Endodermal cell (in vitro differentiated cells): ENCODE results near the gene PBX4. TPM values are rescaled to one million over a fixed set of nuclear protein-coding genes. Genes with fewer than 3 reads are reported as not detected.

Source experiments
- DNase-seq: peaks from one replicate; pipeline ENCODE4 v3.0.0-alpha.2; 2017
- H3K27ac ChIP-seq: 2 replicates; pipeline ENCODE4 v1.5.1; 2013; ENCODE audit warnings: mild to moderate bottlenecking, low read depth, low read length, moderate library complexity
- H3K27me3 ChIP-seq: 2 replicates; pipeline ENCODE4 v1.6.1; 2013; ENCODE audit warnings: mild to moderate bottlenecking, low read length, moderate library complexity; ENCODE audit not compliant: insufficient read depth, control insufficient read depth, poor library complexity, severe bottlenecking
- H3K36me3 ChIP-seq: 2 replicates; pipeline ENCODE4 v1.7.0; 2013; ENCODE audit warnings: mild to moderate bottlenecking, low read length, moderate library complexity; ENCODE audit not compliant: control insufficient read depth, insufficient read depth
- H3K4me1 ChIP-seq: one replicate; pipeline ENCODE4 v1.7.0; 2013; ENCODE audit warnings: low read length; ENCODE audit not compliant: control insufficient read depth, insufficient read depth
- H3K4me3 ChIP-seq: 2 replicates; pipeline ENCODE4 v1.5.1; 2013; ENCODE audit warnings: mild to moderate bottlenecking, low read length, moderate library complexity
- H3K9ac ChIP-seq: 2 replicates; pipeline ENCODE4 v1.6.1; 2013; ENCODE audit warnings: mild to moderate bottlenecking, low read length, moderate library complexity; ENCODE audit not compliant: poor library complexity, severe bottlenecking; ENCODE audit errors: extremely low read depth
- H3K9me3 ChIP-seq: 2 replicates; pipeline ENCODE4 v1.6.1; 2013; ENCODE audit warnings: mild to moderate bottlenecking, low read length, moderate library complexity; ENCODE audit not compliant: control insufficient read depth
- H3K27ac Mint-ChIP-seq: 2 replicates; pipeline ENCODE4 v1.8.0; 2020; ENCODE audit warnings: mixed read lengths
- H3K27me3 Mint-ChIP-seq: 2 replicates; pipeline ENCODE4 v1.8.0; 2021; ENCODE audit warnings: mild to moderate bottlenecking, mixed read lengths; ENCODE audit not compliant: insufficient read depth
- H3K36me3 Mint-ChIP-seq: 2 replicates; pipeline ENCODE4 v1.8.0; 2020; ENCODE audit warnings: low read depth, mixed read lengths
- H3K4me1 Mint-ChIP-seq: 2 replicates; pipeline ENCODE4 v1.8.0; 2020; ENCODE audit warnings: mixed read lengths
- H3K4me3 Mint-ChIP-seq: 2 replicates; pipeline ENCODE4 v1.8.0; 2020; ENCODE audit warnings: mild to moderate bottlenecking, moderate library complexity, mixed read lengths
- H3K9me3 Mint-ChIP-seq: 2 replicates; pipeline ENCODE4 v1.8.0; 2020; ENCODE audit warnings: mild to moderate bottlenecking, mixed read lengths
- CTCF ChIP-seq: fragments of 200-600 bp; sonication (generic); conservative IDR thresholded peaks from 2 replicates; pipeline ENCODE4 v1.5.0; 2021; ENCODE audit warnings: antibody characterized with exemption, mild to moderate bottlenecking
- WGBS, 2 experiments: methylation state at CpG; one replicate each; pipeline versions ENCODE4 v1.1.5 to v1.1.7; 2013; ENCODE audit warnings: missing lambda C conversion rate in 2 of 2, mixed read lengths in 1 of 2; ENCODE audit not compliant: insufficient coverage in 1 of 2, insufficient read length in 1 of 2; 5-methylcytosine and 5-hydroxymethylcytosine counted together
- total RNA-seq, 2 donors: library from RNA; stranded (reverse); fragmentation: NEBNext Ultra II Directional in 1 of 2; extraction: Animal tissue kit (Norgen Biotek cat#: 25700) in 1 of 2; gene quantifications; 2 replicates in 1 of 2; 3 replicates in 1 of 2; pipeline ENCODE4 v1.2.1, GENCODE V29; 2021

The PBX4 gene
- total RNA-seq, 2 donors from 2014 or later: 4.1 to 8.6 TPM

- Mint-ChIP-seq H3K4me3 (no peak overlapping the region), H3K27me3 (no peaks in the 10 kb centered on the region), H3K9me3 (no peaks in the 10 kb centered on the region), H3K4me1 (peaks cover 4% of the 10 kb centered on the region), H3K27ac (no peak overlapping the region), H3K36me3 (peaks cover 35% of the 10 kb centered on the region)
- TF ChIP-seq CTCF: peak; percentile 37
- 92 to 94% methylated on average over 31 to 53 of the region's 53 CpGs for WGBS, 2 experiments
- no peak overlapping the region for H3K27ac ChIP-seq
- H3K4me3 ChIP-seq: no peak overlapping the region
- DNase-seq: peak; percentile 93
- no peaks in the 10 kb centered on the region for H3K9me3 ChIP-seq
- peaks cover 4% of the 10 kb centered on the region for H3K4me1 ChIP-seq
- H3K9ac ChIP-seq: no peak overlapping the region
- no peaks in the 10 kb centered on the region for H3K27me3 ChIP-seq
- H3K36me3 ChIP-seq: peaks cover 26% of the 10 kb centered on the region
These were observed 19.2 kb upstream of the PBX4 start for GRCh38 chr19:19637523-19638251.

GRCh38 chr19:19637186-19637522 lies 18.7 kb upstream of the PBX4 start:
- 93 to 95% methylated on average over 15 to 27 of the region's 27 CpGs for WGBS, 2 experiments
- H3K4me3 ChIP-seq: no peak overlapping the region
- H3K4me3 Mint-ChIP-seq: no peak overlapping the region

GRCh38 chr19:19636573-19637185 lies 18.2 kb upstream of the PBX4 start:
- Histone ChIP-seq H3K36me3 (peaks cover 30% of the 10 kb centered on the region), H3K4me3 (no peak overlapping the region), H3K27ac (no peak overlapping the region), H3K4me1 (no peaks in the 10 kb centered on the region), H3K27me3 (no peaks in the 10 kb centered on the region), H3K9me3 (no peaks in the 10 kb centered on the region), H3K9ac (no peak overlapping the region)
- TF ChIP-seq CTCF: no peak
- Mint-ChIP-seq H3K36me3 (peaks cover 40% of the 10 kb centered on the region), H3K27ac (no peak overlapping the region), H3K27me3 (no peaks in the 10 kb centered on the region), H3K4me1 (no peaks in the 10 kb centered on the region), H3K4me3 (no peak overlapping the region), H3K9me3 (no peaks in the 10 kb centered on the region)
- WGBS, 2 experiments: 88 to 93% methylated on average over 9 of the region's 9 CpGs
- no peak for DNase-seq

More at GRCh38 chr19:19637186-19637522, 18.7 kb upstream of the PBX4 start:
- Mint-ChIP-seq H3K9me3 (no peaks in the 10 kb centered on the region), H3K4me1 (no peaks in the 10 kb centered on the region), H3K27ac (no peak overlapping the region), H3K36me3 (peaks cover 40% of the 10 kb centered on the region), H3K27me3 (no peaks in the 10 kb centered on the region)
- Histone ChIP-seq H3K27me3 (no peaks in the 10 kb centered on the region), H3K36me3 (peaks cover 30% of the 10 kb centered on the region), H3K9ac (no peak overlapping the region), H3K4me1 (no peaks in the 10 kb centered on the region), H3K27ac (no peak overlapping the region), H3K9me3 (no peaks in the 10 kb centered on the region)
- no peak for DNase-seq
- TF ChIP-seq CTCF: no peak
